Activated CD8-positive, alpha-beta memory T cell treated with anti-CD3 and anti-CD28 coated beads, Interleukin-2, amount 50 U/mL, for 48 hours (primary cell): ENCODE measurements around the gene ARMC2.
A peak's percentile ranks its signal among the peaks of the same experiment; 100 is the strongest.
"Not testable (repeated sequence)": the region's sequence is repeated elsewhere in the genome, so short reads cannot be mapped to it uniquely, and the experiment has no call there.

Experiments
- DNase-seq: peaks from one replicate; pipeline ENCODE4 v3.0.0-alpha.2; 2020

The ARMC2 gene

DNA sequence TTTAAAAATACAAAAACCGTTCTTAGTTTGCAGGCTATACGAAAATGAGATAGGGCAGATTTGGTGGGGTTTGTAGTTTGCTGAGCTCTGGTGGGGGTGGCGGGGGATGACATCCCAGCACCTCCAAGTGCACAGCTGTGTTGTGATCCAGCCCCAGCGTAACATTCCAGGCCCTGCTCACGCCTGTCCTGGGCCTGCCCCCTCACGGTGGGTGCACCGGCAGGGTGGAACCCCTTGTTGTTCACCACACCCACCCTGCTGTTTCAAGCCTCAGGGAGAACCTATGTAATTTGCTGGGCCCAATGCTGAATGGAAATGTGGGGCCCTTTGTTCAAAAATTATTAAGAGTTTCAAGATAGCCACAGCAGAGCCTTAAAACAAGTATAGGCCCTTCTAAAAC is 25.0 kb downstream of the ARMC2 start:
- DNase-seq, result no peak

DNA sequence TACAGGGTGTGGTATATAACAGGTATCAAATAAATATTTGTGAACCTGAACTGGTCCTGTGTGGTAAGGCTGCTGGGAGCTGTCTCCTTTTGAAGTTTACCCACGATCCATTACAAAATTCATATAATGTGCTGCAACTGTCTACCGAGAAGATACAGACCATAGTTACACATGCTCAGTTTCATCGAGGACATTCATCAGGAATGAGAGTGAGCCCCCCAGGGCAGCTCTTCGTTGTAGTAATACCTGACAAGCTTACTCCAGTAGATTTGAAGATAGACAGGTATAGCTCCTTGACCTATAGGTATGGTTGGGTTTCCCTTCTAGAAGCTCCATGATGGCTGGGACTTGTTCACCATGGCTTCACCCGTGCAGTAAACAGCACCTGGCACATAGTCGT is 25.7 kb downstream of the ARMC2 start:
- no peak for DNase-seq

DNA sequence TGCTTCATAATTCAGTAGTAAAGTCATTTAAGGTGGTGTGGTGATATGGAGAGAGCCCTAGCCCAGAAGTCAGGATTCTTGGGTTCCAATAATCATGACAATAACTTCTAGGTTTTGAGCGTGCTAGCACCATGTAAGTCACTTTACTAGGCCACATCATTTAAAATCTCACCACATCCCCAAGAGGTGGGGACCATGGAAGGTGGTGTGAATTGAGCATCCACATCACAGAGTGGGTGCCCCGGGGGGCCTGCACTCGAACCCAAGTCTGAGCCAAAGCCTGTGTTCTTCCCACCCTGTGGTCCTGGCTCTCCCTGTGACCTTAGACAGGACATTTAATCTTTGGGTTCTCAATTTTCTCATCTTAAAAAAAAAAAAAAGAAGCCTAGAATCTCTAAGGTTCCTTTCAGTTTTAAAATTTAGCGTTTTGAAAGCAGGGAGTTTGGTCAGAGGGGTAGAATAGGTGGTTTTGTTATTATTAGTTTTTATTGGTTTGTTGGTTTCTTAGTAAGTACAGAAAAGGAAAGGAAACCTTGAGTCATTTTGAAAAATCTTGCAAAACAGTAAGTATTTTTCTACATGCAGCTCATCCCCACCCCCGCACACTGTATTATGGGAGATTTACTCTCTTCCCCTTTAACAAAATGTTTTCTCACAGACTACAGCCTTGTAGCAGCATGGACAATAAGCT is 26.4 kb downstream of the ARMC2 start:
- DNase-seq, result peak; percentile 78

DNA sequence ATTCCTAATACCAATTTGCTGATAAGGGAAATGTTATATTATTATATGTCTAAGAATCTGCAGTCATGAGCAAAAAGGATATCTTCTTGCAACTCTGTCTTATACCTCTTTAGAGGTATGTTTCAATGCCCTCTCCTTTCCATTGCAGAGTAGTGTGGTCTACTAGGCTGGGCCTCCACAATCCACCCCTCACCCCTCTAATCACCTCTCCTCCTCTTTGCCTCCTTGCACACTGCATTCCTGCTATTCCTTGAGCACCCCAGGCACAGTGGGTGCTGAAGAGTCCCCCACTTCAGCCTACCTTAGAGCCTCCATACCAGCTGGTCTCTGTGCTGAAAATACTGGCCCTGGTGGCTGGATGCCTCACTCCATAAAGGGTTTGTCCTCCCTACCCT is 26.9 kb downstream of the ARMC2 start:
- no peak for DNase-seq

DNA sequence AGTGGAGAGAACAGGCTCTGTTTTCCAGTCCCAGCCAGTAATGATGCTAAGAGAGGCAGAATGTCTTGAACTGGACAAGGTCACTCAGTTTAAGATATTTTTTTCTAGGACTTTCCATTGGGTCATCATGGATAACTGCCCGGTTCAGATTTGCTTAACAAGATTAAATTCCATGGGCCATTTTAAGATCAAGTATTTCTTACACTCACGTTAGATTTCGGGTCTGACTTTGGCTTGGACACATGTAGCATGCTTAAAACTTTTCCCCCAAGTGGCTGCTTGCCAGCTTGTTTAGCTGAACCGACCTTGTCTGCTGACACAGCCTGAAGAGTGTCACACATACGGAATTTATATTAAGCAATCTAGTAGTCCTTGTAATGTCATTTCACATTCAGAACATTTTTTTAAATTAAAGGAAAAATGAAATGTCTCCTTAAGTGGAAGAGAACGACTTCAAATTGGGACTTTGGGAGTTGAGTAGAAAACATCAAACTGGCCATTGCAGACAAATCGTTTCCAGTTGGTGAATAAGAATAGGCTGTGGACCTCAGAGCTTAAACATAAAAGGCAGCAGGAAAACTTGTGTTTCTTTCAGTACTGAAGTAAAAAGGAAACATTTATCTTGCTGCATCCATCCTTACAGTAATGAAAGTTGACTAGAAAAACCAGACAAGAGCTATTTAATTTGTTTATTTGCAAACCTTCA is 29.0 kb downstream of the ARMC2 start:
- DNase-seq, result no peak

DNA sequence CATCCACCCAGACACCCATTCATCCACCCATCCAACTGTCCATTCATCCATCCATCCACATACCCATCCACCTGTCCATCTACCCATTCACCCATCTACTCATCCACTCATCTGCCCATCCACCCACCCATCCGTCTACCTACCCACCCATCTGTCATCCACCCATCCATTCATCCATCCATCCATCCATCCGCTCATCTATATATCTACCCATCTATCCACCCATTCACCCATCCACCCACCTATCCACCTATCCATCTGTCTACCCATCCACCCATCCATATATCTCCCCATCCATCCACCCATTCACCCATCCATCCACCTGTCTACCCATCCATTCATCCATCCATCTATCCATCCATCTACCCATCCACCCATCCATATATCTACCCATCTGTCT is 30.7 kb downstream of the ARMC2 start:
- no peak for DNase-seq

DNA sequence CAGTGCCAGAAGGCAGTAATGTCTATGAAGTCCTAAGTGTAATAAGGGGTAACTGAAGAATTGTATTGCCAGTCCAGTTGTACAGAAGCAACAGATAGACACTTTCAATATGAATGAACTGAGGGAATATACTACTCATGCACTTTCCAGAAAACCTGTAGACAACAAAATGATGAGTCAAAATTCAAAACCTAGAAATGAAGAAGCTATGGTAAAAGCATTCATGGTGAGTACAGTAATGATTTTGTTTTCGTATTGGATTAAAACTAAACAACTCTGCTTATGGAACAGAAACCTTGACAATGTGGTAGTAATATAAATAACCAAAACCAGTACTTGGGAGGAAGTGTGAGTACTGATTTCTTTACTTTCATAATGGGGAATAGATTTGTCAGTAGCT is 35.0 kb downstream of the ARMC2 start:
- no peak for DNase-seq

DNA sequence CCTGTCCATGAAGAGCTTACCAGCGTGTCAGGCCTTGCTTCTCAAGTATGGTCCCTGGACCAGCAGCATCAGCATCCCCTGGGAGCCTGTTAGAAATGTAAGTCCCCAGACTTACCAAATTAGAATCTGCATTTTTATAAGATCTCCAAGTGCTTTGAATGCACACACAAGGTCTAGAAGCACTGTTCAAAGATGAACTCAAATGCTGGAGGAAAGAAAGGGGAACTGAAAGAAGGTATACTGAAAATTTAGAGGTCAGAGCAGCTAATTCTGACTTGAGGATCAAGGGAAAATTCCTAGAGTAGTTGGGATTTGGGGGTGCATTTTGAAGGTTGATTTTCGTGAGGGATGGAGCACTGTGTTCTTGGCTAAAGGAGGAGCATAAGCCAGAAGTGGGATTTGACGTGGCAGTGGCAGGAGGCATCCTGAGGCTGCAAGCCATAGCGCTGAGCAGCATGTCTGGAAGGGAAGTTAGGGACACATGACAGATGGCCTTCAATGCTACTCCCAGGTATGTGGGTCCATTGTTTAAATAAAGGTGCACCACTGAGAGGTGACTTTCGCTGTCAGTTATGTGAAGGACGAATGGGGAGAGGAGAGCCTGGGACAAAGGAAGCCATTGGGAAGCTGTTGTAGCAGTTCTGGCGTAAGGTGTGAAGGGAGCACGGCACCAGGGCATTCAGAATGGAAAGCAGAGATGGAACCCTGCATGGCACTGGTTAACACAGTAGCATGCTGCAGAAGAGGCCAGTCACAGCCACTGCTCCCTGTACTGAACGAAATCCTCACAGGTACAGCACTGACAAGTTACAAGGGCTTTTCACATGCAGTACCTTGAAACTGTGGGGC is 36.2 kb downstream of the ARMC2 start:
- no peak for DNase-seq

DNA sequence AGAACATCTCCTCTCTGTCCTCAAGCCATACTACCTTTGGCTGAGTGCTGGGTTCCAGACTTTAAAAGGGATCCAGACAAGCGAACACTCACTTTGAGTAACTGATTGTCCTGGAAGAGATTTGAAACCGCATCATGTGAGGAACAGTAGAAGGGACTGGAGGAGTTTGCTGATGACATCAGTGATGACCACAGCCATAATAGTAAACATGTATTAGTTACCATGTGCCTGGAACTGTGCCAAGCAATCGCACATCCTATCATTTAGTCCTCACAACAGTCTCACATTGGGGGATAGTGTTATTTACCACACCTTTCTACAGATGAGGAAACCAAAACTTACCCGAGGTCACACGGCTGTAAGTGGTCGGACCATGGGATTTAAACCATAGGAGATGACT is 39.8 kb downstream of the ARMC2 start:
- DNase-seq, result no peak

DNA sequence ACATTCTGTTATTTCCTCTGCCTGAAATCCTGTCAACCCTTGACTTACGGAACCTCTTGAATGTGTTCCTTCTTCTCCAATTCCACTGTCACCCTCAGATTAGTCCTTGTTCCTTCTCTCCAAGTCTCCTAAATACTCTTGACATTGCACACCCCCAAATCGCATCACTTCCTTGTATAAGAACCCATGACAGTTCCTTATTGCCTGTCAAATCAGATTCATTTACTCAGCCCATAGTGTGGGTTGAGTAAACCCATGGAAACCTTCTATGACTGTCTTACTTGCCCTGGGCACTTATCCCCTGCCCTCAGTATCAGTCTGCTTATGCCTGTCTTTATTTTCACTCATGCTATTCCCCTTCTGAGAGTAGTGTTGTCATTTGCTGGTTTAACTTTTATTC is 40.5 kb downstream of the ARMC2 start:
- no peak for DNase-seq

DNA sequence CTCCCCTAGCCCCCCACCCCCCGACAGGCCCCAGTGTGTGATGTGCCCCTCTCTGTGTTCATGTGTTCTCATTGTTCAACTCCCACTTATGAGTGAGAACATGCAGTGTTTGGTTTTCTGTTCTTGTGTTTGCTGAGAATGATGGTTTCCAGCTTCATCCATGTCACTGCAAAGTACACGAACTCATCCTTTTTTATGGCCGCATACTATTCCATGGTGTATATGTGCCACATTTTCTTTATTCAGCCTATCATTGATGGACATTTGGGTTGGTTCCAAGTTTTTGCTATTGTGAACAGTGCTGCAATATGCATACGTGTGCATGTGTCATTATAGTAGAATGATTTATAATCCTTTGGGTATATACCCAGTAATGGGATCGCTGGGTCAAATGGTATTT is 42.7 kb downstream of the ARMC2 start:
- DNase-seq, result not testable (repeated sequence)

DNA sequence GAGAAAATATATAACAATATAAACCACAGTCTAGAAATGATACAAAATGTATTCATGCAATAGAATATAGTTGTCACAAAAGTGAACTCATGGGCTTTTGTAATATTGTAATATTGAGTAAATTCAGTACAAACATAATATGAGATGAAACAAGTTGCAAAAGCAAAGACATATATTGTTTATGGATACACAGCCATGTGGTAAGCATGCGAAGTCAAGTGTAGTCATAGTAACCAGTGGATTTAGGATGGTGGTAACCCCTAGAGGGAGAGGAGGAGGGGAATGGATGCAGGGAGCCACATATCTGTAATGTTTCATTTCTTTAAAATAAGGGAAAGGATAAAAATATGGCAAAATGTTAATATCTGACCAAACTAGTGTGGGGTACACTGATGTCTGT is 47.3 kb downstream of the ARMC2 start:
- no peak for DNase-seq

DNA sequence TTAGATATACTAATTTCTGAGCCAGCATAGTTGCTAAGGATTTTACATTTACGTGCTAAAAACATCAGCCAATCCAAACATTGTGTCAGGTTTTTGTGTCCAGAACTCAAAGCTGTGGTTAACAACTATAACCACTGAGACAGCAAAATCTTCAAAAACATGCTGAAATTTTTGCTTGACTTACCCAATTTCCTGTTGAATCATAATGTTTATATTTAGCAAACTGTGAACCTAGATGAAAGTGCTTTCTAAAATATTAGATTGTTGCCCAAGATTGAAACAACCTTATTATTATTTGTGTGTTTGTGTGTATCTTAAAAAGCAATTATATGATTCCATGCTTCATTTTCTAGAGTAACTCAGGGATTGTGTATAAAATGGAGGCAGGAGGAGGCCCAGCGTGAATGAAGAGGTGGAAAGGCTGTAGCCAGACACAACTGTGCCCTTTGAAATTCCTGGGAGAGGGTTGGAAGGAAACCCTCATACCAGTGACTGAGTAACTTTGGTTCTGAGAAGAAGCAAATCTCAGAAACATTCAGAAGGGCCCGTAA is 48.0 kb downstream of the ARMC2 start:
- DNase-seq, result no peak

DNA sequence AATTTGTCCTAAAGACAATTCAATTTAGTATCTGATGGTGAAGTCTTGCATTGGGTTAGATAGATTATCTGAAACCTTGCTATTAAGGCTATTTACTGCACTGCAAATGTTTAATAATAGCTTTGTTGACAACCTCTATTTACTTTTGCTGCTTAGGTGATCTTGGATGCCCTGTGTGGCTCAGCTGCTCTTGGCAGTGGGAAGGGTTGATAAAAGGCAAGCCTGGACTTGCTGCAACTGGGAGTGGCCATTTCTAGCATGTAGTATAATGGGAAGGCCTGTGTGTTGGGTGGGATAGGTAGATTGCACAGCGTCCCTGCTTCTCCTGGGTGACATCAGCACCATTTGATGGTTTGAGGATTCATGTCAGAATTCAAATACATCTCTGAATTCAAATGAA is 49.1 kb downstream of the ARMC2 start:
- no peak for DNase-seq

DNA sequence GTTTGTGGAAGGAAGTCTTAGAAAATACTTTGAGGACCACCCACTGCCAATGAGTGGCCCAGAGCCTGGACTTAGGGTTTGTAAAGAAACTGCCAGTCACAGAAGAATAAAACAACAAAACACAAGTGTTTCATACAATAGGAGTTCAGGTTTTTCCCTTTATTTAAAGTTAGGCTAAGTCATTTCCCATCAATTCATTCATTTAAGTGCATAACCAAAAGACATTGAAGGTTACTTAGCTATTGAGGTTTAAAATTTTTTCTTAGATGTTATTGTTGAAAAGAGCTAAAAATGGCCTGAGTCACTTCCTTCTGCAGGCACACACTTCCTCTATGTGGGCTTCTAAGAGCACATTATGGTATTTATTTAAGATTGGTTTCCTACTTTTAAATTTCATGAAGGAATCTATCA is 54.2 kb downstream of the ARMC2 start:
- no peak for DNase-seq

DNA sequence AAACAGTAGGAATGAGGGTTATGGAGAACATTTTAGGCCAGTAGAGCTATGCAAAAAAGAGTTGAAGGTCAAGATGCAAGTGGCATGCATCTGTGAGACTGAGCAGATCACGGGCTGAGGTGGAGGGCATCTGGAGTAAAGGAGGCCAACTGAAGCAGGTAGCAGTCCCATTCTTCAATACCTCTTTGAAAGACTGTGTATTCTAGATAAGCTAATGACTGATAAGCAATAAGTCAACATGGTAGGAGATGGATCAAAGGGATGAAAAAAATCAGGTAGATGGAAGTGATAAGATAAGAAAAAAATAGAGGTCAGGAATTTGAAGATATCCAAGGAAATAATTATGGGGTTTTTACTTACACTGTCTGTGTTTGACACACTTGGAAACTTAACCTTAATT is 55.6 kb downstream of the ARMC2 start:
- DNase-seq, result no peak

DNA sequence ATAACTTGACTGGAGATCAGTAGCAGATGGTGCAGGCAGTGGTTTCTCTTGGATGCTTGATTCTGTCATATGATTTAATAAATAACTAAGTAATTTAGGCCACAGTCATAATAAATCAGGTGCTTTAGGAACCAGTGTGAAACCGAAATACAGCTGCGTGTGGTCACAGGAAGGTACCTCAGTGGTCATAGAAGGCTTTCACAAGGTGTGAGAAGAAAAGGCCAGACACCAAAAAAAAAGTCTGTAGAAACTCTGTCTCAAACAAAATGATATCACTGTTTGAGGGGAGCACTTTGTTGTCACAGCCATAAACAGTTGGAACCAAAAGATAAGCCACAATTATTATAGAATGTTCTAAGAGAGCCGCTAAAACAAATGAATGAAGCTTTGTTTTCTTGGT is 56.5 kb downstream of the ARMC2 start:
- no peak for DNase-seq

DNA sequence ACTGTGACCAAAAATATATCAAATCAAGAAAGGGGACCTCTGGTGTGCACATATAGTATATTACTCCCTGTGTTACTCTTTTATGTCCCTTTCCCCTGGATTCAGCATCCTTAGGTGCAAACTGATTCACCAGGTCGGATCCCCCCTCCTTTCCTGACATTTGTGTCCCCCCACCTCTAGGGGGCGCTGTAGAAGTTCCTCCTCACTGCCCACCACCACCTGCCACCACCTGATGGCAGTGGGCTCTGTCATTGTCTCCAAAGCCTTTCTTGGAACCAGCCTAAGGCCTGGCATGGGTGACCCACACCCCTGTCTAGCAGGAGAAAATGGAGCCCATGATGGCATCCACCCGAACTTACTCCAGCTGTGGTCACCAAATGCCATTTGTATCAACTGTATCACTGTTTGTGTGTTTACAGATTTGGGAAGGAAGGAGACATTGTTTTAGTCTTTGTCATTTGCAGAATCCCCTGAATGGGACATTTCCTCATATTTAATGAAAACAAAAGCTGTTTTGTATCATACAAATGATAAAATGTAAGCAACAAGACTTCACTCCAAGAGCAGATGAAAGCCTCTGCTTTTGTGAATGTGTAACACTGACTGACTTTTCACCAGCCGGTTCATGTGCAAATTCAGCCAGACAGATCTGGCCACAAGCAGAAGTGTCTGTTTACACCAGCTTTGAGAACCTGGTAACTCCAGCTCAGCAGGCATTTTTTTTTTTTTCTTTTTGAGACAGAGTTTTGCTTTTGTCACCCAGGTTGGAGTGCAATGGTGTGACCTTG is 66.2 kb downstream of the ARMC2 start:
- peak; percentile 78 for DNase-seq

DNA sequence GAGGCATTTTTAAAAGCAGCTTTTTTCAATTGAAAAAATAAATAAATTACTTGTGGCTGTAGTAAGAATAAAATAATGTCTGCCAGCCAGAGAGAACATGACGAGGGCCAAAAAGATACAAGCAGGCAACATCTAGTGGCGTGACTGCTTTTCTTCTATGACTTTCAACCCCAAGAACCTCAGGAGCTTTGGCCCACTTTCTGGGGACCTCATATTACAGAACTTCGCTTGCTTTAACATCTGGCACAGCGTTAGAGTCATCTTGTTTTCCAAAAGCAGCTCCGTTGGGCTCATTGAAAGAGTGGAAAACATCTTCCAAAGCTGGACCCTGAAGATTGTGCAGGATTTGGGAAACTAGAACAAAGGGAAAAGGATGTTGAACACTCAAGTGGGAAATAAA is 67.0 kb downstream of the ARMC2 start:
- no peak for DNase-seq

DNA sequence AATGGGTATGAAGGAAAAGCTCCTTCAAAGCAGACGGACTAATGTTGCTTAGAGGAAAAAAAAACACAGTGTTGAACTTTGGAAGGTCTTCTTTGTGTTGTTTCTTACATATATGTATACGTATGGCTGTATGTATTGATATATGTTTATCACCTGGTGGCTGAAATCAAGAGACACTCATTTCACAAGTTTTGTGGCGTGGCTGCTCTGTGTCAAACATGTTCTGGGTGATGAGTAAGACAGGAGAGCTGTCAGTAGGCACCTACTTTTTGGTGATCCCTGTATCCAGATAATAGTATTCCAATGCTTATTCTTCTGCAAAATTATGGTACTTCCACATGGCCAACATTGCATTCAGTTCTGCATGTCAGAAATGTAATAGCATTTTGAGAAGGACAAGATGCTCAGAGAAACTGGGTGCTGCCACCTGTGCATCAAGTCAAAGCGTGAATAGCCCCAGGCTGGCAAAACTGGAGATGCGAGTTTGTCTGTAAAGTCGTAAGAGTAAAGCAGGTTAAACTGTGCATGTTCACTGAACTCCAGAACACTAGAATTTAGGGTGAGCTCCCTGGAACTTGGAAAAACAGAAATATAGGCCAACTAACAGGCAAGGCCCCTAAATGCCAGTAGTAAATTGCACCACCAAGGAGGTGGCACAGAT is 67.9 kb downstream of the ARMC2 start:
- DNase-seq, result no peak

DNA sequence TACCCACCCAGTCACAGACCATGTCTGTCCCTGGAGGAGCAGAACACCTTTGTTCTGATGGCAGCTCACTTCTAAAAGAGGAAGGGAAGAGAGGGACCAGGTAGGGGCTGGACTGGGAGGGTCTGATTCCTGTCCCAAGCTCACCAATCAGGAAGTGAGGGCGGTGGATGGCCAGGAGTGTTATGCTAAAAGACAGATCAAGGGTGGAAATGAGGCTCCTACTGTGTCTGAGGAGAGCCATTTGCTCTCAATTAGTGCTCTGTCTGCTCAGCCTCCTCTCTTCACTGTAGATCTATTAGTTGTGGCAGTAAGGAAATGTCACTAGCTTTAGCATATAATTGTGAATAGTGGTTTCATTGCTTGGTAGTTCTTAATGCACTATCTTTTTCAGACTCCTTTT is 72.5 kb downstream of the ARMC2 start:
- DNase-seq, result no peak
